Nephron (organoid): ENCODE measurements around the gene MAMSTR.
A peak's percentile ranks its signal among the peaks of the same experiment; 100 is the strongest.
"Not testable (repeated sequence)": the region's sequence is repeated elsewhere in the genome, so short reads cannot be mapped to it uniquely, and the experiment has no call there.

Experiments
- H3K27ac Mint-ChIP-seq, 3 experiments: 2 replicates each; pipeline ENCODE4 v1.8.0; 2020; ENCODE audit warnings: mixed read lengths in 3 of 3, mild to moderate bottlenecking in 2 of 3, moderate library complexity in 1 of 3
- H3K27me3 Mint-ChIP-seq: 2 replicates; pipeline ENCODE4 v1.8.0; 2021; ENCODE audit warnings: low read depth, mild to moderate bottlenecking, moderate library complexity, mixed read lengths
- H3K36me3 Mint-ChIP-seq: 2 replicates; pipeline ENCODE4 v1.8.0; 2020; ENCODE audit warnings: low read depth, mixed read lengths
- H3K4me1 Mint-ChIP-seq: 2 replicates; pipeline ENCODE4 v1.8.0; 2020; ENCODE audit warnings: mixed read lengths
- H3K4me3 Mint-ChIP-seq, 3 experiments: 2 replicates each; pipeline ENCODE4 v1.8.0; 2020; ENCODE audit warnings: mild to moderate bottlenecking in 3 of 3, mixed read lengths in 3 of 3, moderate library complexity in 2 of 3
- H3K9me3 Mint-ChIP-seq: 2 replicates; pipeline ENCODE4 v1.8.0; 2020; ENCODE audit warnings: mixed read lengths
- CTCF ChIP-seq, 3 experiments: fragments of 200-600 bp; sonication (generic); IDR thresholded peaks; one replicate each; pipeline ENCODE4 v1.5.0; 2021; ENCODE audit warnings: antibody characterized with exemption in 3 of 3; ENCODE audit not compliant: unreplicated experiment in 3 of 3

MAMSTR gene

GRCh38 chr19:48695743-48696352, 23.7 kb downstream of the MAMSTR start, which contains the start of gene FUT2:
Gene FUT2, plus strand, starts transcription at chr19:48695971. Its CDS starts 6,986 bp downstream, at chr19:48702957.
- TF ChIP-seq CTCF (IDR thresholded peaks at IDR 0.05; ENCODE audit: unreplicated experiment in 3 of 3) = no peak
- peaks cover 45% of the 10 kb centered on the region for H3K27me3 Mint-ChIP-seq
- H3K36me3 Mint-ChIP-seq = peaks cover 11% of the 10 kb centered on the region
- H3K4me1 Mint-ChIP-seq = peaks cover 4% of the 10 kb centered on the region
- H3K4me3 Mint-ChIP-seq = peak within 1 kb of the TSS; percentile 45 to 74 (median 72)
- no peaks in the 10 kb centered on the region for H3K9me3 Mint-ChIP-seq
- H3K27ac Mint-ChIP-seq = no peak within 1 kb of the TSS

GRCh38 chr19:48693629-48694028, 25.9 kb downstream of the MAMSTR start:
- H3K4me3 Mint-ChIP-seq, H3K9me3 Mint-ChIP-seq, H3K27ac Mint-ChIP-seq, H3K36me3 Mint-ChIP-seq: not testable (repeated sequence)
- Mint-ChIP-seq H3K4me1 (peaks cover 11% of the 10 kb centered on the region), H3K27me3 (peaks cover 46% of the 10 kb centered on the region)

GRCh38 chr19:48689449-48689848, 30.1 kb downstream of the MAMSTR start:
- H3K4me1 Mint-ChIP-seq = peaks cover 22% of the 10 kb centered on the region
- H3K36me3 Mint-ChIP-seq = peaks cover 3% of the 10 kb centered on the region
- TF ChIP-seq CTCF (IDR thresholded peaks at IDR 0.05; ENCODE audit: unreplicated experiment in 3 of 3) = no peak
- H3K4me3 Mint-ChIP-seq = no peak overlapping the region
- peak overlapping the region; percentile 38 to 70 (median 64) for H3K27ac Mint-ChIP-seq
- peaks cover 13% of the 10 kb centered on the region for H3K27me3 Mint-ChIP-seq
- H3K9me3 Mint-ChIP-seq = no peaks in the 10 kb centered on the region

- H3K36me3 Mint-ChIP-seq = no peaks in the 10 kb centered on the region
- H3K9me3 Mint-ChIP-seq = no peaks in the 10 kb centered on the region
- H3K27ac Mint-ChIP-seq = no peak overlapping the region
Measured at GRCh38 chr19:48687776-48688175, 31.7 kb downstream of the MAMSTR start.

GRCh38 chr19:48686637-48687036, 32.9 kb downstream of the MAMSTR start:
- peak overlapping the region in 2 of 3 experiments; percentile 55 to 59 for H3K27ac Mint-ChIP-seq
- peaks cover 27% of the 10 kb centered on the region for H3K4me1 Mint-ChIP-seq
- not testable (repeated sequence) for H3K4me3 Mint-ChIP-seq, H3K36me3 Mint-ChIP-seq, H3K9me3 Mint-ChIP-seq
- H3K27me3 Mint-ChIP-seq = peaks cover 10% of the 10 kb centered on the region

More at GRCh38 chr19:48687776-48688175, 31.7 kb downstream of the MAMSTR start:
- Mint-ChIP-seq H3K4me3 (no peak overlapping the region), H3K4me1 (peaks cover 27% of the 10 kb centered on the region), H3K27me3 (peaks cover 10% of the 10 kb centered on the region)
- no peak for TF ChIP-seq CTCF (IDR thresholded peaks at IDR 0.05; ENCODE audit: unreplicated experiment in 3 of 3)

- Mint-ChIP-seq H3K27me3 (peaks cover 10% of the 10 kb centered on the region), H3K4me1 (peaks cover 30% of the 10 kb centered on the region), H3K9me3 (no peaks in the 10 kb centered on the region), H3K27ac (no peak overlapping the region), H3K36me3 (no peaks in the 10 kb centered on the region), H3K4me3 (no peak overlapping the region)
- no peak for TF ChIP-seq CTCF (IDR thresholded peaks at IDR 0.05; ENCODE audit: unreplicated experiment in 3 of 3)
Measured at GRCh38 chr19:48686088-48686487, 33.4 kb downstream of the MAMSTR start.

- H3K4me3 Mint-ChIP-seq = no peak overlapping the region
- no peak for TF ChIP-seq CTCF (IDR thresholded peaks at IDR 0.05; ENCODE audit: unreplicated experiment in 3 of 3)
- H3K27ac Mint-ChIP-seq = no peak overlapping the region
- peaks cover 33% of the 10 kb centered on the region for H3K4me1 Mint-ChIP-seq
- peaks cover 10% of the 10 kb centered on the region for H3K27me3 Mint-ChIP-seq
- no peaks in the 10 kb centered on the region for H3K9me3 Mint-ChIP-seq
- no peaks in the 10 kb centered on the region for H3K36me3 Mint-ChIP-seq
Measured at GRCh38 chr19:48685583-48685982, 33.9 kb downstream of the MAMSTR start.
